ENCODE measurements around the gene FANCC.

GRCh38 chr9:95225726-95226106 is 91.8 kb downstream of the FANCC start:
- TF ChIP-seq RAD21 (IDR thresholded peaks at IDR 0.05; ENCODE audit: low read length) (no peak), CEBPB (IDR thresholded peaks at IDR 0.05; ENCODE audit: low read depth, low read length) (no peak), MXI1 (IDR thresholded peaks at IDR 0.05; ENCODE audit: borderline replicate concordance, low read depth, low read length) (no peak), CTCF (conservative IDR thresholded peaks at IDR 0.05; ENCODE audit: low read depth, low read length) (no peak), RFX5 (IDR thresholded peaks at IDR 0.05; ENCODE audit: low read depth, low read length) (no peak), SMC3 (IDR thresholded peaks at IDR 0.05; ENCODE audit: low read depth, low read length) (no peak), BHLHE40 (IDR thresholded peaks at IDR 0.05; ENCODE audit: low read depth, low read length) (no peak), POLR2A (IDR thresholded peaks at IDR 0.05; ENCODE audit: low read depth, low read length) (no peak), RCOR1 (IDR thresholded peaks at IDR 0.05; ENCODE audit: insufficient replicate concordance, low read length) (no peak), ELK1 (IDR thresholded peaks at IDR 0.05; ENCODE audit: borderline replicate concordance, low read depth, low read length) (no peak), USF2 (IDR thresholded peaks at IDR 0.05; ENCODE audit: low read depth, low read length) (no peak), NFE2L2 (IDR thresholded peaks at IDR 0.05; ENCODE audit: low read depth, low read length) (no peak), MAFK (IDR thresholded peaks at IDR 0.05; ENCODE audit: low read depth, low read length) (no peak)

Measured in IMR-90 (cell line).